Measurements from ENCODE around the gene ESAM.
"Not testable (repeated sequence)": the region's sequence is repeated elsewhere in the genome, so short reads cannot be mapped to it uniquely, and the experiment has no call there.

ESAM gene

DNA sequence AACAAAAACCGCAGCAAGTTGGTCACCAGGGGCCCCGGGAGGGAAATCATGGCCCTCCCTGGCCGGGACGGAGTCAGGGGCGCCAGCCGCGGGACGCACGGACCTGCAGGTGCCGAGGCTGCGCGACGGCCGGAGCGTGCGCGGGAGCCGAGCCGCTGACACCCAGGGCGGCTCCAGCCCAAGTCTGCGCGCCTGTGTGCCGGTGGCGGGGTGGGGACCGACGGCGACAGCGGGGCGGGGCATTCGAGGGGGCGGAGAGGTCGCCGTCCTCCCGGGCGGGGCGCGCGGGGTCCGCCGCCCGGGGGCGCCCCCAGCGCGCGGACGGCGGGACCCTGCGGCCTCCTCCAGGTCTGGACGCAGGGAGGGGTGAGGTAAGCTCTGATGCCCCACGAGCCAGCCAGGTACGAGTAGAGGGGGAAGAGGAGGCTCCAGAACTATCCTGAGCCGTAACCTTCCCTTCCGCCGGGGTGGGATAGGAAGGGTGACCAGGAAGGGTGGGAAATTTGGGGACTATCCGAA lies at the start of gene ESAM:
Gene ESAM, minus strand, starts transcription at position 186 of the 519 bp plus-strand sequence. Its CDS starts 136 bp downstream, at position 50.
- peak; percentile 69 to 75 for DNase-seq

- DNase-seq = no peak
These were observed 49.5 kb upstream of the ESAM start for GRCh38 chr11:124811399-124812125.

- no peak for DNase-seq
These were observed 45.7 kb upstream of the ESAM start for GRCh38 chr11:124807660-124808270.

DNA sequence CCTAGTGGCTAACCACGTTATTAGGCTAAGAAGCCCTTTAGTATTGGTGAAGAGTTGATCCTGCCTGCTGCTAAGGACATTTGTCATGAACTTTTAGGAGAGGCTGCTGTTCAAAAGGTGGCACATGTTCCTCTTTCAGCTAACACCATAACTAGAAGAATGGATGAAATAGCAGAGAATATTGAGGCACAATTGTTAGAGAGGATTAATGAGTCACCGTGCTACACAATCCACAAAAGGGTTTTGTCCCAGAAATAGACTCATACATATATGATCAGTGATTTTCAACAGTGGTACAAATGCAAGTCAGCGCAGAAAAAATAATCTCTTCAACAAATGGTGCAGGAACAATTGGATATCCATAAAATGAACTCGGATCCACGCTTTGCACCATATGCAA lies 45.1 kb upstream of the ESAM start:
- no peak for DNase-seq

DNA sequence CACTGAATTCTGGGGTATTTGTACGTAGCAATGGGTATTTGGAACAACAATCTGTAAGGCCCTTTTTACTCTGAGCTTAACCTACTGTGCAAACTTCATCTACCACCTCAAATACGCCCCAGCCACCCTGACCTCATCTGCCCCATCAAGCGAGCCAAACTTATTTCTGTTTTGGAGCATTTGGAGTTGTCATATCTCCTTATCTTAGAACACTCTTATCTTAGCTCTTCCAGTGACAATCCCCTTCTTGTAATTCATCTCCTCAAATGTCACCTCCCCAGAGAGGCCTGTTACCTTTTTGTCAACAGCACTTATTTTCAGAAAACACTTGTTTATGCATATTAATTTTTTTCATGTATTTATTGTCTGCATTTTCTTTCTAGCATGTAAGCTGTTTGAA lies 42.8 kb upstream of the ESAM start:
- DNase-seq = no peak

GRCh38 chr11:124801636-124802312 lies 39.7 kb upstream of the ESAM start:
- no peak for DNase-seq

DNA sequence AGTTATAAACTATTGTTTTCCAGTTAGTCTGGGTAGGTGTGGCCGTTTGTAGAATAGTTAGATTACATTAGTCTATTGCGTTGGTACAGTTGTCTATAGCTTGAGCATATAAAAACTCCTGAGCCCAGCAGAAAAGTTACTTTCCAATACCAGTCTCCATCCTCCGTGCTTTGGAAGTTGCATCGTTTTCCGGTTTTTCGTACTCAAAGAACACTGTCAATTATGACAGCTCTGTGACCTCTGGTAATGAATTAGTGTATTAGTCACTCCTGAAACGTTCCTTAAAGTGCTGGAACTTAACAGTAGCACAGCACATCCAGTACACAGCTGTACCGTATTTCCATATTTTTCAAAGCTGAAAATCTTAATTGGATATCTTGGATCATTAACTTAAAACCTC lies 38.9 kb upstream of the ESAM start:
- DNase-seq = no peak

DNA sequence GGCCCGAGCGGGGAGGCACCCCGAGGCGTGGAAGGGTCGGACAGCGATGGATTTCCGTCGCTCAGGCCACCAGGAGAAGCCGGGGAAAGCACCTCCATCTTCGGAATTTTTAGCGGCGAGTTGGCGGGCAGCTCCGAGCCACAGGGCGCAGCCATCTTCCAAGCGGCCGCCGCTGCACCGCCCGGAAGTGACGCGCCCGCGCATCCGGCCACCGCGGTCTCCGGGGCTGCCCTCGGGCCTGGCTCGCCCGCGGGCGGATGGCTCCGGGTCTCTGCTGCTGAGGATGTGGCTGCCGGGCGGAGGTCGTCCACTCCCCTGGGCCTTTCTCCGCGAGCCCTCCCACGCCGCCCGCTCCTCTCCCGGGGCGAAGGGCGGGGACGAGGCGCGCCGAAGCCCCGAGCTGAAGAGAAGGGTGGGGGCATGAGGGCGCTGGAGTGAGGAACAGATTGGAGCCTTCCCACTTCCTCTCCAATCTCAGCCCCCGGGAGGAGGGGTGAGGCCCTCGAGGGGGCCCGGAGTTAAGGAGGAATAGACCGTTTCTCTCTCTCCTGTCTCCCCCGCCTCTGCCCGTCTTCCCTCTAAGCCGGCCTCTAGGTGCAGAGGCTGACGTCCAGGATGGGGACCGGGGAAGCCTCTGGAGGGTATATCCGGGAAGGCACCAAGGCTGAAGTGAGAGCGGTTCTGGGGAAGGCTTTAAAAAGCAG lies 38.3 kb upstream of the ESAM start, which contains the start of gene MSANTD2:
Gene MSANTD2, minus strand, starts transcription at position 181 of the 704 bp plus-strand sequence. Its CDS starts 26 bp downstream, at position 155.
- DNase-seq = peak; percentile 74 to 84

DNA sequence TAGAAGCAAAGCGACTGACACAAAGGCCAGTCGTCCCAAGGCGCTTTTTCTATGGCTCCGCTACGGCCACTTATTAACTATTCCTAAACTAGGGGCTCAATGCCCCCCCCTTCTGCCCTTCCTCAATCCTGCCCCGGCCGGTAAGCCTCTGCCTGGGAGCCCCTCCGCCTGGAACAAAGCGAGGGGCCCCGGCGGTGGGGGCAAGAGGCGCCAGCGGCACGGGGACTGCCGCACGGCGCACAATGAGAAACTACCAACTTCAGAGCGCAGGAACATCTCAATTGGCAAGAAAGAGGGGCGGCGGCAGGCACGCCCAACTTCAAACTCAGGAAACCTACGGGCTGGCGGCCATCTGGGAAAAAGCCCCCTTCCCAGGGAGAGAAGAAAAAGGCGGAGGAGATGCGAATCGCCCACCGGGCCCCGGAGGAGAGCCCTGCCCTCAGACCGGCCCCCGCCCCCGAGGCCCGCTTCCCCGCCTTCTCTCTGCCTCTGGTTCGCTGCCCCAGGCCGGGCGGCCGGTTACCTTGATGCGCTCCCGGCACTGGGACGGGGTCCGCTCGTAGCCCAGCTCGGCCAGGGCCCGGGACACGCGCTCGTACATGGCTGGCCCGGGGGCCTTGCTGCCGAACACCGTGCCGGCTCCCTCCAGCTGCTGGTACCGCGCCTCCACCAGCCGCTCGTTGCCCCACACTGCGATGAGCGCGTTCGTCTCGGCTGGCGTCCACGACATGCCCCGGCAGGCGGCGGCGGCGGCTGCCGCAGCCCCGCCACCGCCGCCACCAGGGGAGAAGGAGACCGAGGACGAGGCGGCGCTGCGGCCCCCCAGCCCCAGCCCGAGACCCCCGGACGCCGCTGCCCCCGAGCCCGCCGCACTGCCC lies 37.5 kb upstream of the ESAM start:
- peak; percentile 11 to 48 for DNase-seq

DNA sequence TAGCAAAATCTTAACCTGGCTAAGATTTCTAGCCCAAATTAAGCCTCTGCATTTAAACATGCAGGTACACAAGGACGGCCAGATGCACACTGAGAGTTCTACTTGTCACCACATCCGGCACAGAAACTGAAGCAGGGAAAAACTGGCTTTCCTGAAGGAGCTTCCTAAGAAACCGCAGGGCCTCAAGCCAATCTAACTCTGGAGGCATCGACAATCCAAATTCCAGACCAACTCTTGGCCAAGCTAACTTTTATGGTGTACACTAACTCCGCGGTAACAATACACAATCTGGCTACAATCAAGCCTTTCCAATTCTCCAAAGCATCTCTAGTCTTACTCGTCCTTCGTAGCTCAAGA lies 36.9 kb upstream of the ESAM start:
- DNase-seq = peak in 1 of 2 donors; percentile 3

GRCh38 chr11:124796312-124796711 lies 34.2 kb upstream of the ESAM start:
- no peak for DNase-seq

- DNase-seq = peak; percentile 29 to 63
These were observed 31.6 kb upstream of the ESAM start for GRCh38 chr11:124793466-124794278.

GRCh38 chr11:124791626-124792341 lies 29.7 kb upstream of the ESAM start:
- no peak for DNase-seq

DNA sequence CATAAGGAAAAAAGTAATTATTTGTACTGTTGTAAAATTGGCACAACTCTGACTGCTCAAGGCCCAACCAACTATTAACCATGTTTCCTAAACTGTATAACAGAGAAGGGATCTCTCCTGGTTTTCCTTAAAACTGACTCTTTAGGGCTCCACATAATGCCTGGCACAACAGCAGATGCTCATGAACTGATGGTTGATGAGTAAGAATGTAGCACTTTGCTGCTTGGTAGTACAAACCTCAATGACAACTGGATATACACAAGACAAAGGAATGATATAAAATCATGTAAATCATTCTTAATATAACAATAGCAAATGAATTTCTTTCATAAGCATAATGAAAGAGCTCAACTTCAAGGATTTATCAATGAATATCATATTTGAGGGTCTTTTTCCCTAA lies 26.4 kb upstream of the ESAM start:
- no peak for DNase-seq

- no peak for DNase-seq
These were observed 22.0 kb upstream of the ESAM start for GRCh38 chr11:124784051-124784450.

- DNase-seq = no peak
These were observed 20.9 kb upstream of the ESAM start for GRCh38 chr11:124783002-124783401.

GRCh38 chr11:124779568-124779967 lies 17.5 kb upstream of the ESAM start:
- no peak for DNase-seq

- no peak for DNase-seq
These were observed 16.2 kb upstream of the ESAM start for GRCh38 chr11:124778281-124778680.

GRCh38 chr11:124776865-124777645 lies 15.0 kb upstream of the ESAM start:
- DNase-seq = no peak

- not testable (repeated sequence) for DNase-seq
These were observed 8.9 kb upstream of the ESAM start for GRCh38 chr11:124770959-124771358.
